Activated CD8-positive, alpha-beta memory T cell treated with anti-CD3 and anti-CD28 coated beads, Interleukin-2, amount 50 U/mL, for 24 hours (primary cell): ENCODE measurements around the gene HSF4.

Experiments used
- DNase-seq: peaks from one replicate; pipeline ENCODE4 v3.0.0-alpha.2; 2020; ENCODE audit errors: extremely low read depth

The HSF4 gene

DNA sequence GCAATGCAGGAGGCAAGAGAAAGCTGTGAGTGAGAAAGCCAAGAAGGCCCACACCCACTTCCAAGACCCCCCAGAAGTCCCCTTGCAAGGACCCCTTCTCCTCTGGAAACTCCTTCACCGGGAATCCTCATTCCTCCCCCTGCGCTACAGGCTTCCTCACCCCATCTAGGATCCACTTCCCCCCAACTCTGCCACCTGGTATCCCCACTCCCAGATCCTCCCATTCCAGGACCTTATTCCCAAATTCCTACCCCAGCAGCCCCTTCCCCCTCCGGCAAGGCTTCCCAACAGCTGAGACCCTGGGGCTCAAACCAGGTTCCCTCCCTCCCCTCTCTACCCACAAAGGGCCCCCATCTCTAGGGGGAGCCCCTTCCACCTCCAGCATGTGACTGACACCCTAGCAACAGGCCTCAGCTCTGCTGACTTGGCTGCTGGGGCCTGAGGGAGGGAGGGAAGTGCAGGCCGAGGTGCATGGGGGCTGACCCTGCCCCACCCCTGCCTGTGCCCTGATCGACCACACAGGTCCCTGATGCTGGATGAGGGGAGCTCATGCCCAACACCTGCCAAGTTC lies 2.1 kb downstream of the HSF4 start:
- no peak for DNase-seq

DNA sequence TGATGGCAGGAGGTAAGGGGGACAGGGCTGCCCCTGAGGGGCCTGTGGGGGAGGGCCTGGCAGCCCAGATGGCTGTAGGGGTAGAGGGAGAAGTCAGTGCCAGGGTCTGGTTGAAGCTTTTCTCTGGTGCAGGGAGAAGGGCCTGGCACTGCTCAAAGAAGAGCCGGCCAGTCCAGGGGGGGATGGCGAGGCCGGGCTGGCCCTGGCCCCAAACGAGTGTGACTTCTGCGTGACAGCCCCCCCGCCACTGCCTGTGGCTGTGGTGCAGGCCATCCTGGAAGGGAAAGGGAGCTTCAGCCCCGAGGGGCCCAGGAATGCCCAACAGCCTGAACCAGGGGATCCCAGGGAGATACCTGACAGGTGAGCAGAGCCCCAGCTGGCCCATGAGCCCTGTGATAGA lies 3.0 kb downstream of the HSF4 start:
- no peak for DNase-seq

DNA sequence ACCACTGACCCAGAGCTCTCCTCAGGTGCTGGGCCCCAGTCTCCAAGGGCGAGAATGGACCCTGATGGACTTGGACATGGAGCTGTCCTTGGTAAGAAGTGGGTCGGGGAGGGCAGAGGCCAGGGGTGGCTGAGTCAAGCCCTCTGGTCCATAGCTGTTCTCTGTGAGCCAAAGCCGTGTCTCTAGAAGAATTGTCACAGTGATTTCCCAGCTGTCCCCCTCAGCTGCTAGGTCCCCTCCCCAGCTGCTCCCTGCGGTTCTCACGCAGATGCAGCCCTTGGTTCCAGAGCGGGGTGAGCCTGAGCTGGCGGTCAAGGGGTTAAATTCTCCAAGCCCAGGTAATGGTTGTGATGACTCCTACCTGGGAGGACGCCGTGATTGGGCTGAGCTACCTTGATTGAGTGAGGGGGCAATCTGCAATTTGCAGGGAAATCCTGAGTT lies 4.5 kb downstream of the HSF4 start:
- no peak for DNase-seq

- no peak for DNase-seq
Observed at GRCh38 chr16:67169642-67170167, 5.2 kb downstream of the HSF4 start.

DNA sequence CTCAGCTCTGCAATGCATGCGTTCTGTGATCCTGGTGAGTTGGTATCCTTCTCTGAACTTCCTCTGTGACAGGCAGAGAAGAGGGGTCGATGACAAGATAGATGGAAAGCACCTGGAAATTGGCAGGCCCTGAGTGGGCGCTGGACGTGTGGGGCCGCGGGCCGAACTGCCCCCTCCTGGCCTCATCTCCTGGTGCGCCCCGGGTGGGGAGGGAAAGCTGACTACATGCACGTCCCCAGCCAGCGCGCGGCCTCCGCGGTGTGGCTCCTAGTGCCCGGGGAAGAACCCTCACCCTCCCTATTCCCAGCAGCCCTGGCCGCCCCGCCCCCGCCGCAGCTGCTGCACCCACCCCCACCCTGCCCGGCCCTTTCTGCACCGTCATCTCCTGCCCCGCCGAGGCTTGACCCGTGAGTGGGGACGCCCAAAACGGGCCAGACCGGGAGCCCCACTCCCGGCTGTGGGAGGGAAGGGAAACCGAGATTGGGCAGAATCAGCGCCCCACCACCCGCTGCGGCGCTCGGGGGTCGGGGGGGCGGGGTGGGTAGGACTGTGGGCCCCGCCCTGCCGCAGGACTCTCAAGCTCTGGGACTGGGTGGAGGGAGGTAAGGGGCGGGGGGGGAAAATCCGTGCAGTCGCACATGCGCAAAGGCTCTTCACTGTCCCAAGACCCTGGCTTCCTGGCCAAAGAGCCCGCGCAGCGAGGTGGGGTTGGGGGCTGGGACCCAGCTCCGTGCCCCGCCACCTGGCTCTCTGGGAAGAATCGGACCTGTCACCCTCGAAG lies 5.8 kb downstream of the HSF4 start, which contains the start of gene NOL3:
TSS of gene NOL3 (plus strand) at position 371 of the 781 bp plus-strand sequence.
- no peak for DNase-seq

DNA sequence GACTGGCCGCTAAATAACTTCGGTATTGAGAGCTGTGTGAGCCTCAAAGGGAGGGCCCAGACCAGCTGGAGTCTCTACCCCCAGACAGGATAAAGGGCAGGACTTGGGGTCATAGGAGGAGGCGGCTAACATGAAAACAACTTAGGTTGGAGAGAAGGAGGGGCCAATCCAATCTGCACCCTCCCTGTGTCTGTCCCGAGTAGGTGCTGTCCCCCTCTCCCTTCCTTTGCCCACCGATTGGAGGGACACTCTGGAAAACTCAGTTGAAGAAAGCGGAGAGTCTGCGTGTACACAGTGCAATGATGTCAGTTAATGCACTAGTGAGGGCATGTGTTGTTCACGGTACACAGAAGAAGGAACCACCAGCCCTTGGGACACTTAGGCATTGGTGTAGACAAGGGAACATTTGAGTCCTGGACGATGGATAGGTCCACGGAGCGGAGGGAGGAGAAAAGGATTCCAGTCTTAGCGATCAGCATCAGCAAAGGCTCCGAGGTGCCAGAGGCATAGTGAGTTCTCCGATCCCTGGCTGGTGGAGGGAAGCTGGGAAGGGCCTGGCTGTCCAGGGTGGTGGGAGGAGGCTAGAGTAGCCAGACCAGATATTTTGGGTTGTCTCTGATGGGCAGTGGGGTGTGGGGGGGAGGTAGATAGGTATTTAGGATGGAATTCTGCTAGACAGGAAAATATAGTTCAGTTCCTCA lies 6.6 kb downstream of the HSF4 start:
- no peak for DNase-seq

GRCh38 chr16:67173323-67173722 lies 8.8 kb downstream of the HSF4 start:
- no peak for DNase-seq

DNA sequence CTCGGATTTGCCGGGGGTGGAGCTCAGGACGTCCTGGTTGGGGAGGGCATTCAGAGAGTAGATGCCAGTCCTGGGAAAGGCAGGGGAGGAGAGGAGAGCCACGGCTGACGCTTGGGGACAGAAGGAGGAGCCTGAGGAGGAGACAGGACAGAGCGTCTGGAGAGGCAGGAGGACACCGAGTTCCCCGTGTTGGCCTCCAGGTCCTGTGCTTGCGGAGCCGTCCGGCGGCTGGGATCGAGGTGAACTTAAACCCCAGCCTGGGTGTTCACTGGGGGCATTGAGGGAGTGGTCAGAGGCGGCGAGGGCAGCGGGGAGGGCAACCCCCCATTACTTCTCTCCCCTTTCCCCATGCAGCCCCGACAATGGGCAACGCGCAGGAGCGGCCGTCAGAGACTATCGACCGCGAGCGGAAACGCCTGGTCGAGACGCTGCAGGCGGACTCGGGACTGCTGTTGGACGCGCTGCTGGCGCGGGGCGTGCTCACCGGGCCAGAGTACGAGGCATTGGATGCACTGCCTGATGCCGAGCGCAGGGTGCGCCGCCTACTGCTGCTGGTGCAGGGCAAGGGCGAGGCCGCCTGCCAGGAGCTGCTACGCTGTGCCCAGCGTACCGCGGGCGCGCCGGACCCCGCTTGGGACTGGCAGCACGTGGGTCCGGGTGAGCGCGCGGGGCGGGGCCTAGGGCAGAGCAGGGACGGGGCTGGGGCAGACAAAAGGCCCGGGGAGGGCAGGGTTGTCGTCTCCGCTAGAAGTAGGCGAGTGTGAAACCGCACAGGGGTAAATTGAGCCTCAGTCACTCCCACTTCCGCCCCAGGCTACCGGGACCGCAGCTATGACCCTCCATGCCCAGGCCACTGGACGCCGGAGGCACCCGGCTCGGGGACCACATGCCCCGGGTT lies 9.5 kb downstream of the HSF4 start:
- no peak for DNase-seq

- DNase-seq, result no peak
Observed at GRCh38 chr16:67174706-67175231, 10.2 kb downstream of the HSF4 start.

- DNase-seq, result no peak
Observed at GRCh38 chr16:67176662-67177061, 12.1 kb downstream of the HSF4 start.

DNA sequence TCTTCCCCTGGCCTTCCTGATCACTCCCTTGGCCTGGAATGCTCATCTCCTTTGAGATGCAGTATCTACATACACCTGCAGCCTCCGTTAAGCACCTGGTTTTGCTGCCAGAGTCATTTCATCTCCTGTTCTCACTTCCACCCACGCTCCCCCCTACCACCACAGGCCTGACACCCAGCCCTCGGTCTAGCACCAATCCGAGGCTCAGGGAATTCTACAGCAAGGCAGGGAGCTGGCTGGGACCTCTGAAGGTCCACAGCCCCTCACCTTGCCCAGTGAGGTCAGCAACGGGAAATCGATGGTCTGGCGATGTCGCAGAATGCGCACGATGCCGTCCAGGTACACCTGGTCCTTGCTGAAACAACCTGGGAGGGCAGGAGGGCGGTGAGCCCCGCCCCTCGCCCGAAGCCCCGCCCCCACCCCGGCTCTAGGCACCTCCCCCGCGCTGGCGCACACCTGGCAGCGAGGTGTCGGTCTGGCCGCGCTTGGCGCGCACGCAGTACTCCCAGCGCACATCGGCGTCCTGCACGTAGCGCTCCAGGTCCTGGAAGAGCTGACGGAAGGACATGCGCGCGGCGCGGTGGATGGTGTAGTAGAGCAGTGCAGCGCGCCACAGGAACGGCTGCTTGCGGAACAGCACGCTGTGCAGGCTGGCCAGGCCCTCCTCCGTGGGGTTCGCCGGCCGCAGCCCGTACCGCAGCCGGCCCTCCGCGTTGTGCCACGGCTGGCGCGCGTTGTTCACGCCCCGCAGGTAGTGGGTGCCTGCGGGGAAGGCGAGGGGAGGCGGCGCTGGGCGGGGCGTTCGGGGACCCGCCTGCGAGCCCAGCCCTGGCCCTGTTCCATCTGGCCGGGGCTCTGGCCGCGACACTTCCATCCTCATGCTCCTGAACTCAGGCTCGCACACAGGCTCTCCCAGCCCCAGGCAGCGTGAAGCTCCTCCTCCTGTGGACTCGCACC lies 13.5 kb downstream of the HSF4 start:
- no peak for DNase-seq

GRCh38 chr16:67179421-67180080 lies 15.0 kb downstream of the HSF4 start:
- DNase-seq, result no peak

- DNase-seq, result no peak
Observed at GRCh38 chr16:67180166-67180565, 15.6 kb downstream of the HSF4 start.

- DNase-seq, result no peak
Observed at GRCh38 chr16:67181346-67181745, 16.8 kb downstream of the HSF4 start.

DNA sequence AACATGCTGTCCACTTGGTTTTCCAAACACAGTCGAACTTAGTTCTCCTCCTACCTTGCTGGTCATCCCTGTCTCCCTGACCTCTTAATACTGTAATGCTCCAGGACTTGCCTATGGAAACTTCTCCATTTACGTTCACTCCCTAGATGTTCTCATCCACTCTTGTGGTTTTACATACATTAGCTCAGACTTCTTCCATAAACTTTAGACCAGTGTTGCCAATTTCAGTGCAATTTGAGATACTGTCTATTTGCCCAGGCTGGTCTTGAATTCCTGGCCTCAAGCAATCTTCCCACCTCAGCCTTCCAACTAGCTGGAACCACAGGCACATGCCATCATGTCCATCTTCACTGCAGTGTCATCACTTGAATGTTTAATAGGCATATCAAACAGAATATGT lies 17.7 kb downstream of the HSF4 start:
- no peak for DNase-seq

DNA sequence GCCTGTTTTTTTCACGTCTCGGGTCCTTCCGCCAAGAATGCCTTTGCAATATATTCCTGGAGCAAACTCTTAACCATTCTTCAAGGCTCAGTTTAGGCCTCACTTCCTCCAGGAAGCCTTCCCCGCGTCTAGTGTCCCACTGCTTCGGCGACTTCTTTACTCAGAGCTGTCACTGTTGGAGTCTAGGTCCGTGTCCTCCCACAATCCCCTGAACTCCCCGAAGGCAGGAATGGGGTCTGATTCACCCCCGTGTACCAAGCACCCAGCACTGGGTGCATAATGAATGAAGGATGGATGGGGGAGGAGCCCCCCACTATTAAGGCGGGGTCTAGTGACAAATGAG lies 18.7 kb downstream of the HSF4 start:
- no peak for DNase-seq

DNA sequence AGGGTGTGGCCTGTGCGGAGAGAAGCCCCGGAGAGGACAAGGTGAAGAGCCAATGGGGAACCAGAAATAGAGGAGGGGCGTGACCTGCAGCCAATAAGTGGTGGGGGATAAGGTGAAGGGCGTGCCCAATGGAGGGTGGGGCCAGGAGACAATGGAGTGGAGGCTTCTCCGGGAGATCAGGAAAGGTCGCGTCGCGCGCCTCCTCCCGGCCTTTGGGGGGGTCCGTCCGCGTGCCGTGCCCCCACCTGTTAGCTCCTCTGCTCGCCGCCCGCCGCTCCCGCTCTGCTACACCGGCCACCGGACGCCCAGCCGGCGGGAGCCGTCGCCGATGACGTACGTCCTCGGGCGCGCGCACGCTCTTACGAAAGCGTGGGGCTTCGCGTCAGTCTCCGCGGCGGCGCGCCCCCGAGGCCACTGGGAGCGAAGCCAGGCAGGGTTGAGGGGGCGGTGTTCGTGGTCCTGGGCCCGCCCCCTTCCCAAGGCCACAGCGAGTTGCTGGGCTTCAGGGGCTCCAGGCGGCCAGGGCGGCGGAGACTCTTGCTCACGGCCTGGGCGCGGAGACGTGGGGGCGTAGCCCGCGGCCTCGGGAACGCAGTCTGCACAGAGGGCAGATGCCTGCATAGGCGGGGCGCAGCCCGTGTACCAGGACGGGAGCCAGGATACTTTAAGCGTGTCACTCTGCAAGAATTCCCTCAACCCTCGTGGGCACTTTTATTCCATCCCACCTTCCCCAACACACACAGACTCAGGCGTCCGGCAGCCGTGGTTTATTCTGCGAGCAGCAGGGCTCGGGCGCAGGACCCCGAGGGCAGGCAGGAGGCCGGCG lies 19.3 kb downstream of the HSF4 start, which contains the start of gene MATCAP1:
TSS of gene MATCAP1 (minus strand) at position 337 of the 826 bp plus-strand sequence. CDS start 3,353 bp downstream, outside the sequence.
- peak; percentile 89 for DNase-seq

DNA sequence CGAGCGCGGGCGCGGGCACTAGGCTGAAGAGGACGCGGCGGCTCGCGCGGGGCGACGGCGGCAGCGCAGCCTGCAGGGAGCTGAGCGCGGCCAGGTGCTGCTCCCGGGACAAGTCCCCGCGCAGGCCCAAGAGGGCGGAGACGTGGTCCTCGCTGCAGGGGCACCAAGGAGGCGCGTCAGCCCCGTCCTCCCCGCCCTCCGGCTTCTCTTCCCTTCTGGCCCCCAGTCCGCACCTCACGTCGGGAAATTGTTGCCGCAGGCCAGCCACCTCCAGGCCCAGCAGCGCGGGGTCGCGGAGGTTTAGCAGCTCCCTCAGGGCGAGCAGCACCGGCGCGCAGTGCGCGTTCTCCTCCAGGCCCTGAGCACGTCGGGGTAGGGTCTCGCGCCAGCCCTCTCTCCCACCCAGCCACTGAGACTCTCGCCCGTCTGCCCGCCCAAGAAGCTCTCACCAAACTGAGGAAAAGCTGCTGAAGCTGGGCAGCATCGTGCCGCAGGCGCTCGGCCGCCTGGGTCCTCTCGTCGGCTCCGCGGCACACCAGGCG lies 20.0 kb downstream of the HSF4 start:
- DNase-seq, result no peak
